Gastrocnemius medialis (tissue), 4 donors: ENCODE results near the gene ENHO.

ENCODE experiments used
- POLR2A ChIP-seq, 2 donors: fragments of 450-650 bp; IDR thresholded peaks; one replicate each; pipeline ENCODE4 v1.6.1; 2017; ENCODE audit warnings: antibody characterized with exemption in 2 of 2, mild to moderate bottlenecking in 2 of 2, moderate library complexity in 2 of 2
- TF ChIP-seq, protein P1 (sequence below), 5 experiments: fragments of 450-650 bp in 3 of 5; fragments of 200-600 bp in 2 of 5; sonication (generic) in 2 of 5; IDR thresholded peaks in 4 of 5; conservative IDR thresholded peaks in 1 of 5; 1 replicate in 4 of 5; 2 replicates in 1 of 5; pipeline ENCODE4 v1.5.1; 2016 to 2019; ENCODE audit warnings: antibody characterized with exemption in 5 of 5, mild to moderate bottlenecking in 3 of 5, moderate library complexity in 3 of 5

DNA sequence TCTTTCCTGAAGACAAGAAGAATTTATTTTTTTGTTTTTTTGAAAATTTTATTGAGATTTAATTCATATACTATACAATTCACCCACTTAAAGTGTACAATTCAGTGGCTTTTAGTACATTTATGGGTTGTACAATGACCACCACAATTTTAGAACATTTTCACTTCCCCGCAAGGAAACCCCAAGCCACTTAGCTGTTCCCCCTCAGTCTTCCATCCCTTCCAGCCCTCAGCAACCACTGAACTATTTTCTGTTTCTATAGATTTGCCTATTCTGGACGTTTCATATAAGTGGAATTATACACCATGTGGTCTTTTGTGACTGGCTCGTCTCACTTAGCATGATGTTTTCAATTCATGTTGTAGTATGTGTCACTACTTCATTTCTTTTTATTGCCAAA, 36.2 kb downstream of the ENHO start:
- TF ChIP-seq, protein P1, sequence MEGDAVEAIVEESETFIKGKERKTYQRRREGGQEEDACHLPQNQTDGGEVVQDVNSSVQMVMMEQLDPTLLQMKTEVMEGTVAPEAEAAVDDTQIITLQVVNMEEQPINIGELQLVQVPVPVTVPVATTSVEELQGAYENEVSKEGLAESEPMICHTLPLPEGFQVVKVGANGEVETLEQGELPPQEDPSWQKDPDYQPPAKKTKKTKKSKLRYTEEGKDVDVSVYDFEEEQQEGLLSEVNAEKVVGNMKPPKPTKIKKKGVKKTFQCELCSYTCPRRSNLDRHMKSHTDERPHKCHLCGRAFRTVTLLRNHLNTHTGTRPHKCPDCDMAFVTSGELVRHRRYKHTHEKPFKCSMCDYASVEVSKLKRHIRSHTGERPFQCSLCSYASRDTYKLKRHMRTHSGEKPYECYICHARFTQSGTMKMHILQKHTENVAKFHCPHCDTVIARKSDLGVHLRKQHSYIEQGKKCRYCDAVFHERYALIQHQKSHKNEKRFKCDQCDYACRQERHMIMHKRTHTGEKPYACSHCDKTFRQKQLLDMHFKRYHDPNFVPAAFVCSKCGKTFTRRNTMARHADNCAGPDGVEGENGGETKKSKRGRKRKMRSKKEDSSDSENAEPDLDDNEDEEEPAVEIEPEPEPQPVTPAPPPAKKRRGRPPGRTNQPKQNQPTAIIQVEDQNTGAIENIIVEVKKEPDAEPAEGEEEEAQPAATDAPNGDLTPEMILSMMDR (IDR thresholded peaks at IDR 0.05 in 4 of 5, conservative IDR thresholded peaks at IDR 0.05 in 1 of 5) = no peak
- no peak for TF ChIP-seq POLR2A (IDR thresholded peaks at IDR 0.05)
